Keratinocyte (primary cell): ENCODE measurements around the gene UBE2C. TPM values are rescaled to one million over a fixed set of nuclear protein-coding genes. Genes with fewer than 3 reads are reported as not detected.

ENCODE experiments used
- DNase-seq: peaks from one replicate; pipeline ENCODE4 v3.0.0-alpha.2; 2011; ENCODE audit warnings: low read depth, missing footprints, low spot score
- FAIRE-seq: peaks from 2 replicates; lab custom pipeline; 2011; peaks lifted over from hg19 to GRCh38; lab: Jason Lieb, UNC
- H2AFZ ChIP-seq: 2 replicates; pipeline ENCODE4 v1.6.0; 2012; ENCODE audit warnings: low read length, control low read depth, inconsistent platforms; ENCODE audit not compliant: control insufficient read depth
- H3K27ac ChIP-seq: 2 replicates; pipeline ENCODE4 v1.5.1; 2011; ENCODE audit warnings: low read length; ENCODE audit not compliant: control insufficient read depth, insufficient read depth
- H3K27me3 ChIP-seq: 3 replicates; pipeline ENCODE4 v1.6.0; 2011; ENCODE audit warnings: low read length; ENCODE audit not compliant: control insufficient read depth, insufficient read depth; ENCODE audit errors: extremely low read depth
- H3K36me3 ChIP-seq, 2 experiments: 2 replicates in 1 of 2; 3 replicates in 1 of 2; pipeline ENCODE4 v1.5.1; 2011; ENCODE audit warnings: low read length in 2 of 2, mild to moderate bottlenecking in 1 of 2; ENCODE audit not compliant: control insufficient read depth in 2 of 2, insufficient read depth in 2 of 2; ENCODE audit errors: extremely low read depth in 1 of 2
- H3K4me1 ChIP-seq: 3 replicates; pipeline ENCODE4 v1.5.1; 2011; ENCODE audit warnings: low read length; ENCODE audit not compliant: control insufficient read depth, insufficient read depth; ENCODE audit errors: extremely low read depth
- H3K4me2 ChIP-seq: 3 replicates; pipeline ENCODE4 v1.6.0; 2011; ENCODE audit warnings: low read depth, low read length; ENCODE audit not compliant: control insufficient read depth, insufficient read depth; ENCODE audit errors: extremely low read depth
- H3K4me3 ChIP-seq, 3 experiments: fragments of 200-600 bp in 1 of 3; sonication (generic) in 1 of 3; 2 replicates in 2 of 3; 3 replicates in 1 of 3; pipeline ENCODE4 v1.5.1; 2011 to 2016; ENCODE audit warnings: low read length in 3 of 3, mild to moderate bottlenecking in 3 of 3, control low read depth in 2 of 3, inconsistent platforms in 1 of 3, low read depth in 1 of 3, mixed read lengths in 1 of 3, mixed run types in 1 of 3, moderate library complexity in 1 of 3; ENCODE audit not compliant: control insufficient read depth in 2 of 3, insufficient read depth in 2 of 3; ENCODE audit errors: extremely low read depth in 1 of 3
- H3K79me2 ChIP-seq: 2 replicates; pipeline ENCODE4 v1.6.0; 2012; ENCODE audit warnings: low read length; ENCODE audit not compliant: control insufficient read depth, insufficient read depth
- H3K9ac ChIP-seq: 3 replicates; pipeline ENCODE4 v1.6.0; 2011; ENCODE audit warnings: low read length; ENCODE audit not compliant: control insufficient read depth, insufficient read depth; ENCODE audit errors: extremely low read depth
- H3K9me1 ChIP-seq: 3 replicates; pipeline ENCODE4 v1.6.0; 2011; ENCODE audit warnings: low read length; ENCODE audit not compliant: control insufficient read depth, insufficient read depth; ENCODE audit errors: extremely low read depth
- H3K9me3 ChIP-seq: 2 replicates; pipeline ENCODE4 v1.5.1; 2012; ENCODE audit warnings: low read depth, low read length; ENCODE audit not compliant: control insufficient read depth
- H4K20me1 ChIP-seq: 3 replicates; pipeline ENCODE4 v1.6.0; 2011; ENCODE audit warnings: low read length; ENCODE audit not compliant: control insufficient read depth, insufficient read depth; ENCODE audit errors: extremely low read depth
- EZH2 ChIP-seq: IDR thresholded peaks from one replicate; pipeline ENCODE4 v1.6.1; 2012; ENCODE audit warnings: inconsistent platforms, mild to moderate bottlenecking, low read length, moderate library complexity
- dilution Hi-C: fragments of 300-500 bp; cut with MboI; formaldehyde crosslinking; loops from one replicate; pipeline ENCODE4 v1.7.0; 2020; ENCODE audit warnings: low sequenced_read_pairs; ENCODE audit not compliant: extremely low pct_ligation_motif_present
- polyA plus RNA-seq, 5 experiments: library from polyadenylated mRNA; depleted of rRNA in 3 of 5; stranded (reverse) in 3 of 5; stranded (forward) in 1 of 5; unstranded in 1 of 5; fragments of >200 nt; gene quantifications; 1 replicate in 1 of 5; 2 replicates in 3 of 5; 3 replicates in 1 of 5; pipeline versions ENCODE4 v1.2.1 to v1.2.3, GENCODE V29; 2011 to 2012; ENCODE audit warnings: missing spikeins in 2 of 5, low read depth in 1 of 5, low replicate concordance in 1 of 5
- TF ChIP-seq, protein P1 (sequence below), 3 experiments: IDR thresholded peaks in 1 of 3; conservative IDR thresholded peaks in 1 of 3; optimal IDR thresholded peaks in 1 of 3; 2 replicates in 2 of 3; 3 replicates in 1 of 3; pipeline versions ENCODE3 to v1.5.1; 2011; ENCODE audit warnings: low read length in 3 of 3, mild to moderate bottlenecking in 3 of 3, moderate library complexity in 2 of 3, control low read depth in 1 of 3, inconsistent platforms in 1 of 3; ENCODE audit not compliant: insufficient read depth in 2 of 3; ENCODE audit errors: extremely low read depth in 1 of 3

The UBE2C gene
- polyA plus RNA-seq, 1 donor (not counting 4 experiments of a cell fraction or from before 2014, with no cell fraction given) = 46.6 TPM

DNA sequence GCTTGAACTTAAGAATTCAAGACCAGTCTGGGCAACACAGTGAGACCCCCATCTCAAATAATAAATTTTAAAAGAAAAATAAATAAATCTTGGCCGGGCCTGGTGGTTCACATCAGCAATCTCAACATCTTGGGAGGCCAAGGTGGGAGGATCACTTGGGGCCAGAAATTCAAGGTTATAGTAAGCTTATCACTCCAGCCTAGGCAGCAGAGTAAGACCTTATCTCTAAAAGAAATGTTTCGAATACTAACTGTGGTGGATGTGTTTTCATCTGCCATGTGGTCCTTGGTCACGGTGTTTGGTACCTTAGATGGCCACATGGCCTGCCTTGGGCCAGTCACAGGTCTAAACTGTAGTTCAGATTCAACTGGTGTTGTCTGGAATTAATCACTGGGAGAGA is 5.8 kb downstream of the UBE2C start:
- DNase-seq (no peak), FAIRE-seq (no peak)
- no peaks in the 10 kb centered on the region for H3K9me1 ChIP-seq
- TF ChIP-seq EZH2 = no peak
- TF ChIP-seq, protein P1, sequence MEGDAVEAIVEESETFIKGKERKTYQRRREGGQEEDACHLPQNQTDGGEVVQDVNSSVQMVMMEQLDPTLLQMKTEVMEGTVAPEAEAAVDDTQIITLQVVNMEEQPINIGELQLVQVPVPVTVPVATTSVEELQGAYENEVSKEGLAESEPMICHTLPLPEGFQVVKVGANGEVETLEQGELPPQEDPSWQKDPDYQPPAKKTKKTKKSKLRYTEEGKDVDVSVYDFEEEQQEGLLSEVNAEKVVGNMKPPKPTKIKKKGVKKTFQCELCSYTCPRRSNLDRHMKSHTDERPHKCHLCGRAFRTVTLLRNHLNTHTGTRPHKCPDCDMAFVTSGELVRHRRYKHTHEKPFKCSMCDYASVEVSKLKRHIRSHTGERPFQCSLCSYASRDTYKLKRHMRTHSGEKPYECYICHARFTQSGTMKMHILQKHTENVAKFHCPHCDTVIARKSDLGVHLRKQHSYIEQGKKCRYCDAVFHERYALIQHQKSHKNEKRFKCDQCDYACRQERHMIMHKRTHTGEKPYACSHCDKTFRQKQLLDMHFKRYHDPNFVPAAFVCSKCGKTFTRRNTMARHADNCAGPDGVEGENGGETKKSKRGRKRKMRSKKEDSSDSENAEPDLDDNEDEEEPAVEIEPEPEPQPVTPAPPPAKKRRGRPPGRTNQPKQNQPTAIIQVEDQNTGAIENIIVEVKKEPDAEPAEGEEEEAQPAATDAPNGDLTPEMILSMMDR (optimal IDR thresholded peaks at IDR 0.05 in 1 of 3, IDR thresholded peaks at IDR 0.05 in 1 of 3, conservative IDR thresholded peaks at IDR 0.05 in 1 of 3; ENCODE audit: extremely low read depth in 1 of 3, insufficient read depth in 2 of 3, low read length in 3 of 3) = no peak
- no peaks in the 10 kb centered on the region for H3K9me3 ChIP-seq
- peaks cover 0 to 10% of the 10 kb centered on the region in 2 experiments for H3K36me3 ChIP-seq
- H3K4me2 ChIP-seq = no peak overlapping the region
- H4K20me1 ChIP-seq = peaks cover 6% of the 10 kb centered on the region
- H3K27ac ChIP-seq = no peak overlapping the region
- H2AFZ ChIP-seq = no peak overlapping the region
- H3K27me3 ChIP-seq = peaks cover 4% of the 10 kb centered on the region
- peaks cover 13% of the 10 kb centered on the region for H3K79me2 ChIP-seq
- H3K4me3 ChIP-seq = no peak overlapping the region
- no peak overlapping the region for H3K9ac ChIP-seq
- dilution Hi-C loops = no loop called here
- peaks cover 11% of the 10 kb centered on the region for H3K4me1 ChIP-seq

DNA sequence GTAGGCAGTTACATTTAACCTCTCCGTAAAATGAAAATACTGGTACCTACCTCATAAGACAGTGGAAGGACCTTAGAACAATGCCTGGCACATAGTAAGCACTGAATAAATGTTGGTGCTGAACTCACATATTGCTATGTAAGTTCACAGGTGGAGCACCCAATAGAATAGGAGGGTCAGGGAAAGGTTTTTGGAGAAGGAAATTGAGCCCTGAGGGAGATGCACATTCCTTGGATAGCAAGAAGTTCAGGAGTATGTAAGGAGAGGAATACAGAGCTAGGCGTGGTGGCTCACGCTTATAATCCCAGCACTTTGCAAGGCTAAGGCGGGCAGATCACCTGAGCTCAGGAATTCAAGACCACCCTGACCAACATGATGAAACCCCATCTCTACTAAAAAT is 7.0 kb downstream of the UBE2C start:
- H3K4me3 ChIP-seq = no peak overlapping the region
- H3K79me2 ChIP-seq = peaks cover 3% of the 10 kb centered on the region
- dilution Hi-C loops = no loop called here
- H3K9ac ChIP-seq = no peak overlapping the region
- peaks cover 11% of the 10 kb centered on the region for H3K4me1 ChIP-seq
- DNase-seq (no peak), FAIRE-seq (no peak)
- H3K9me3 ChIP-seq = no peaks in the 10 kb centered on the region
- H3K36me3 ChIP-seq = peaks cover 0 to 9% of the 10 kb centered on the region in 2 experiments
- H3K9me1 ChIP-seq = no peaks in the 10 kb centered on the region
- H3K27me3 ChIP-seq = peaks cover 16% of the 10 kb centered on the region
- H4K20me1 ChIP-seq = peaks cover 6% of the 10 kb centered on the region
- TF ChIP-seq, protein P1 (optimal IDR thresholded peaks at IDR 0.05 in 1 of 3, IDR thresholded peaks at IDR 0.05 in 1 of 3, conservative IDR thresholded peaks at IDR 0.05 in 1 of 3; ENCODE audit: extremely low read depth in 1 of 3, insufficient read depth in 2 of 3, low read length in 3 of 3) = no peak
- TF ChIP-seq EZH2 = no peak
- no peak overlapping the region for H3K27ac ChIP-seq
- no peak overlapping the region for H2AFZ ChIP-seq
- H3K4me2 ChIP-seq = no peak overlapping the region
